ENCODE data around the gene DCHS1. TPM values are rescaled to one million over a fixed set of nuclear protein-coding genes. Genes with fewer than 3 reads are reported as not detected.
"Not testable (repeated sequence)": the region's sequence is repeated elsewhere in the genome, so short reads cannot be mapped to it uniquely, and the experiment has no call there.

DCHS1 gene
- total RNA-seq (ENCODE audit: unreplicated experiment), result 156 TPM
- long read RNA-seq, partial matches to known transcripts, result 0 of 11 reads
- long read RNA-seq, other reads (novel, unspliced or antisense), result 11 of 11 reads

- peak; percentile 65 for DNase-seq (ENCODE audit: low spot score)
- peaks cover 11% of the 10 kb centered on the region for H3K4me1 Mint-ChIP-seq (ENCODE audit: unreplicated experiment)
- H3K36me3 Mint-ChIP-seq (ENCODE audit: low read depth, unreplicated experiment), result no peaks in the 10 kb centered on the region
- peak within 1 kb of the TSS; percentile 33 for H3K27ac Mint-ChIP-seq (ENCODE audit: unreplicated experiment)
- TF ChIP-seq CTCF (IDR thresholded peaks at IDR 0.05; ENCODE audit: unreplicated experiment), result no peak
- peak within 1 kb of the TSS; percentile 91 for H3K4me3 Mint-ChIP-seq (ENCODE audit: unreplicated experiment)
- no peaks in the 10 kb centered on the region for H3K9me3 Mint-ChIP-seq (ENCODE audit: unreplicated experiment)
- H3K27me3 Mint-ChIP-seq (ENCODE audit: unreplicated experiment), result peaks cover 4% of the 10 kb centered on the region
Observed at GRCh38 chr11:6655790-6656583, at the start of gene DCHS1. DCHS1 (minus strand) TSS chr11:6655809; CDS start chr11:6641613, 14,196 bp downstream.

- H3K27ac Mint-ChIP-seq (ENCODE audit: unreplicated experiment), result no peak overlapping the region
- no peaks in the 10 kb centered on the region for H3K9me3 Mint-ChIP-seq (ENCODE audit: unreplicated experiment)
- TF ChIP-seq CTCF (IDR thresholded peaks at IDR 0.05; ENCODE audit: unreplicated experiment), result peak; percentile 47
- no peak overlapping the region for H3K4me3 Mint-ChIP-seq (ENCODE audit: unreplicated experiment)
- H3K27me3 Mint-ChIP-seq (ENCODE audit: unreplicated experiment), result no peaks in the 10 kb centered on the region
- H3K4me1 Mint-ChIP-seq (ENCODE audit: unreplicated experiment), result peaks cover 3% of the 10 kb centered on the region
- DNase-seq (ENCODE audit: low spot score), result peak; percentile 62
- H3K36me3 Mint-ChIP-seq (ENCODE audit: low read depth, unreplicated experiment), result no peaks in the 10 kb centered on the region
Observed at GRCh38 chr11:6703247-6704063, 47.8 kb upstream of the DCHS1 start.

GRCh38 chr11:6701955-6702354, 46.3 kb upstream of the DCHS1 start:
- not testable (repeated sequence) for H3K4me1 Mint-ChIP-seq (ENCODE audit: unreplicated experiment); H3K4me3 Mint-ChIP-seq (ENCODE audit: unreplicated experiment); H3K9me3 Mint-ChIP-seq (ENCODE audit: unreplicated experiment); DNase-seq (ENCODE audit: low spot score); H3K36me3 Mint-ChIP-seq (ENCODE audit: low read depth, unreplicated experiment); H3K27me3 Mint-ChIP-seq (ENCODE audit: unreplicated experiment); H3K27ac Mint-ChIP-seq (ENCODE audit: unreplicated experiment)

- H3K27ac Mint-ChIP-seq (ENCODE audit: unreplicated experiment), result peak overlapping the region; percentile 18
- DNase-seq (ENCODE audit: low spot score), result no peak
Observed at GRCh38 chr11:6695377-6695776, 39.8 kb upstream of the DCHS1 start.

GRCh38 chr11:6694229-6694535, 38.6 kb upstream of the DCHS1 start:
- Mint-ChIP-seq H3K9me3 (ENCODE audit: unreplicated experiment) (no peaks in the 10 kb centered on the region), H3K4me1 (ENCODE audit: unreplicated experiment) (peaks cover 7% of the 10 kb centered on the region), H3K36me3 (ENCODE audit: low read depth, unreplicated experiment) (peaks cover 4% of the 10 kb centered on the region), H3K27me3 (ENCODE audit: unreplicated experiment) (peaks cover 2% of the 10 kb centered on the region), H3K4me3 (ENCODE audit: unreplicated experiment) (no peak overlapping the region), H3K27ac (ENCODE audit: unreplicated experiment) (no peak overlapping the region)
- TF ChIP-seq CTCF (IDR thresholded peaks at IDR 0.05; ENCODE audit: unreplicated experiment), result no peak
- no peak for DNase-seq (ENCODE audit: low spot score)

More at GRCh38 chr11:6695377-6695776, 39.8 kb upstream of the DCHS1 start:
- Mint-ChIP-seq H3K4me3 (ENCODE audit: unreplicated experiment) (no peak overlapping the region), H3K27me3 (ENCODE audit: unreplicated experiment) (peaks cover 2% of the 10 kb centered on the region), H3K9me3 (ENCODE audit: unreplicated experiment) (no peaks in the 10 kb centered on the region), H3K4me1 (ENCODE audit: unreplicated experiment) (peaks cover 7% of the 10 kb centered on the region), H3K36me3 (ENCODE audit: low read depth, unreplicated experiment) (no peaks in the 10 kb centered on the region)
- no peak for TF ChIP-seq CTCF (IDR thresholded peaks at IDR 0.05; ENCODE audit: unreplicated experiment)

All from endothelial cell (in vitro differentiated cells).